GM19043 (cell line): ENCODE data around the gene GPER1.
"Not testable (repeated sequence)": the region's sequence is repeated elsewhere in the genome, so short reads cannot be mapped to it uniquely, and the experiment has no call there.

Source experiments
- ATAC-seq: cut with Tn5 transposase; IDR thresholded peaks from one replicate; pipeline ENCODE4 v1.9.1; 2021; ENCODE audit warnings: low read depth; ENCODE audit not compliant: unreplicated experiment

The GPER1 gene

DNA sequence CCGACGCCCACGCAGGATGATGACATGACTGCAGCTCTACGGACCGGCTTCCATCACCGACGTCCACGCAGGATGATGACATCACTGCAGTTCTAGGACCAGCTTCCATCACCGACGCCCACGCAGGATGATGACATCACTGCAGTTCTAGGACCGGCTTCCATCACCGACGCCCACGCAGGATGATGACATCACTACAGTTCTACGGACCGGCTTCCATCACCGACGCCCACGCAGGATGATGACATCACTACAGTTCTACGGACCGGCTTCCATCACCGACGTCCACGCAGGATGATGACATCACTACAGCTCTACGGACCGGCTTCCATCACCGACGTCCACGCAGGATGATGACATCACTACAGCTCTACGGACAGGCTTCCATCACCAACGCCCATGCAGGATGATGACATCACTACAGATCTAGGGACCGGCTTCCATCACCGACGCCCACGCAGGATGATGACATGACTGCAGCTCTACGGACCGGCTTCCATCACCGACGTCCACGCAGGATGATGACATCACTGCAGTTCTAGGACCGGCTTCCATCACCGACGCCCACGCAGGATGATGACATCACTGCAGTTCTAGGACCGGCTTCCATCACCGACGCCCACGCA lies 28.6 kb downstream of the GPER1 start:
- ATAC-seq, result not testable (repeated sequence)

DNA sequence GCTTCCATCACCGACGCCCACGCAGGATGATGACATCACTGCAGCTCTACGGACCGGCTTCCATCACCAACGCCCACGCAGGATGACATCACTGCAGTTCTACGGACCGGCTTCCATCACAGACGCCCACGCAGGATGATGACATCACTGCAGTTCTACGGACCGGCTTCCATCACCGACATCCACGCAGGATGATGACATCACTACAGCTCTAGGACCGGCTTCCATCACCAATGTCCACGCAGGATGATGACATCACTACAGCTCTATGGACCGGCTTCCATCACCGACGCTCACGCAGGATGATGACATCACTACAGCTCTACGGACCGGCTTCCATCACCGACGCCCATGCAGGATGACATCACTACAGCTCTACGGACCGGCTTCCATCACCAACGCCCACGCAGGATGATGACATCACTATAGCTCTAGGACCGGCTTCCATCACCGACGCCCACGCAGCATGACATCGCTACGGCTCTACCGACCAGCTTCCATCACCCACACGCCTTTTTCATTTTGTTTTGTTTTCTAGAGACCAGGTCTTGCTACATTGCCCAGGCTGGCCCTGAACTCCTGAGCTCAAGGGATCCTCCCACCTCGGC lies 29.5 kb downstream of the GPER1 start:
- no peak for ATAC-seq

DNA sequence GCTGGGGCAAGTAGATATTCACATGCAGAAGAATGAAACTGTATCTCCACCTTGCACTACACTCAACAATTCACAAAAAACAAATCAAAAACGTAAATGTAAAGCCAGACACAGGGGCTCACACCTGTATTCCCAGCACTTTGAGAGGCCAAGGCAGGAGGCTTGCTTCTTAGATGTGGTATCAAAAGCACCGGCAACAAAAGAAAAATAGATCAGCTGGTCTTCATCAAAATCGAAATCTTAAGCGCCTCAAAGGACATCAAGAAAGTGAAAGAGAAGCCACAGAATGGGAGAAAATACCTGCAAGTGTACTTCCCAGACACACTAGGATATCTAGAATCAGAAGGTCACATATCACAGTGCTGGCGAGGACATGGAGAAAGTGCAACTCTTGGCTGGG lies 31.3 kb downstream of the GPER1 start:
- ATAC-seq, result no peak

DNA sequence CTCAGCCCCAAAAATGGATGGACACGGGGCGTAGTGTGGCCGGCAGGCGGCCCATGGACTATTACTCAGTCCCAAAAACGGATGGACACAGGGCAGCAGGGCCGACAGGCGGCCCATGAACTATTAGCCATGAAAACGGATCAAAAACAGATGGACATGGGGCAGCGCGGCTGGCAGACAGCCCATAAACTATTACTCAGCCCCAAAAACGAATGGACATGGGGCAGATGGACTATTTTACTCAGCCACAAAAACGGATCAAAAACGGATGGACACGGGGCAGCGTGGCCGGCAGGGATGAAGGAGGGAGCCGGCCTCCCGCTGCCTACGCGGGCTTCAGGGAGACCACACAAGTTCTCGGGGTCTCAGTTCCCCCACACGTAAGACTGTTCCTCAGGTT lies 32.9 kb downstream of the GPER1 start:
- no peak for ATAC-seq

DNA sequence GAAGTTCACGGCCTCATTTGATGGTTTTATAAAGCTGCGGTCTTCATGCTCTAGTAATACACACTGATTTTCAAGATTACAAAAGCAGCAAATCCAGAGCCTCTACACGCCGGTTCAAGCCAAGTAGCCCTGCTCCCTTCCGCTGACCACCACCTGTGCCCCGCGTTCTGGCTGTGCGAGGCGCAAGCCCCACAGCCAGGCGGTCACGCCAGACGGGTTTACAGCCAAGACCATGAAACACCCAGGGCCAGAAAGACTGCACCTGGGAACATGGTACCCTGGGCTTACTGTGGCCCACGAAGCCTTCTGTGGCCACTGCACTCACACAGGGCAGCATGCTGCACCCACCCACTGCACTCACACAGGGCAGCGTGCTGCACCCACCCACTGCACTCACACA lies 33.6 kb downstream of the GPER1 start:
- no peak for ATAC-seq

DNA sequence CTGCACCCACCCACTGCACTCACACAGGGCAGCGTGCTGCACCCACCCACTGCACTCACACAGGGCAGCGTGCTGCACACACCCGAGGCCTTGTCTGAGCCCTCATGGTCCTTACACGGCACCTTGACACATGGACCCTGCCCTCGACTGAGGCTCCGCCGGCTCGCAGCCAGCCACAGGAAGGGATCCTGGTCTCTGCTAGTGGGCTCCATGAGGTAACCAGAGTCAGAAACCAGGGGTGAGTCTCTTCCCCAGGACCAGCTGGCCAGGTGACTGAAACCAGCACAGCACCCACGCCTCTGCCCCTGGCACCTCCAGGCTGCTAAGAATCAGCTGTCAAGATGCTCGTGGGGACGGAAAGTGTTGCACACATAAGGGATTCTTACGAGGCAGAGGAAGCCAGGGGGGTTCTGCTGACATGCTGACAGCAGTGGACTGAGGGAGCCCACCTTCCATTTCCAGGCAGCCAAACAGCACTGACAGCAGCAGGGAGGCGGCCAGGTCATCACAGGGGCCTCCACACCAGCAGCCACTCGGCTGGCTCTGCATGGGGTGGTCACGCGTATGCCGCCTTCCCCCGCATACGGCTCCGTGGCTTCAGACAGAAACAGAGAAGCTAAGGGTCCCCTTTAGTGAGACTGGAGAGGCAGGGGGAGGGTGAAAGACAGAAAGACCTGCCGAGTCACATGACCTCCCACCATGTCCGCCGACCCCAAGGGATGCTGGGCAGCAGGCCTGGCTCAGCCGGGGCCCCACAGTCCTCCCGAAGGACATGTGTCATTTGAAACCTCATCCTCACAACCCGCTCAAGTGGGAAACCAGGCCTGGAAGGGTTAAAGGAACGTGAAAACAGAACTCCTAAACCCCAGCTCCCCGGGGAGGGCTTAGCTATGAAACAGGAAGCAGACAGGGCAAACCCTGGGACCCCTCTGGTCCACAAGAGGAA lies 34.2 kb downstream of the GPER1 start:
- no peak for ATAC-seq

DNA sequence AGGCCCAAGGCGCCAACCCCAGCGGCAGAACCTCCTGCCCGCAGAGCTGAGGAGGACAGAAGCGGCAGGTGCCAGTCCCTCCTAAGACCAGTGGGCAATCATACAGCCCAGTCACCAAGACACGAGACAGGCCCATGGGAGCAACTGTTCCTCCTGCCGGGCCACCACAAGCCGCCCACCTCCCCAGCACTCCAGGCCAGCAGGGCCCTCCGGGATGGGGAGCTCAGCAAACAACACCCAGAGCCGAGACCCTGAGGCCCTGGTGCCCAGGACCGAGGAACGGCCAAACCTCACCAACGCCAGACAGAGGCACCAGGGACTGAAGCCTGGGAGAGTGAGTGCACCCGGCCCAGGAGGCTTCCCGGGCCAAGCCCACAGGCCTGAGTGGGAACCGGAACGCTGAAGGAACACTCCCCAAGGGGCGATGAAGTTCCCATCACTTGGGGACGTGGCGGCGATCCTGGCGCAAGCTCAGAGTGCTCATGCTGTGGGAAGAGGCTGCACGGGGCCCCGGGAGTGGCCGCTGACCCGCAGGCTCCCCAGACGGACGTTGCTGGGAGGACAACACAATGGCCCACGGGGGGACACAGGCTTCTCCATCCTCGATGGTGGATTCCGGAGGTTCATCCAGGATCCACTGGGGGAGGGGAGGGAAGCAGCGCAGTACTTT lies 35.1 kb downstream of the GPER1 start:
- ATAC-seq, result no peak

DNA sequence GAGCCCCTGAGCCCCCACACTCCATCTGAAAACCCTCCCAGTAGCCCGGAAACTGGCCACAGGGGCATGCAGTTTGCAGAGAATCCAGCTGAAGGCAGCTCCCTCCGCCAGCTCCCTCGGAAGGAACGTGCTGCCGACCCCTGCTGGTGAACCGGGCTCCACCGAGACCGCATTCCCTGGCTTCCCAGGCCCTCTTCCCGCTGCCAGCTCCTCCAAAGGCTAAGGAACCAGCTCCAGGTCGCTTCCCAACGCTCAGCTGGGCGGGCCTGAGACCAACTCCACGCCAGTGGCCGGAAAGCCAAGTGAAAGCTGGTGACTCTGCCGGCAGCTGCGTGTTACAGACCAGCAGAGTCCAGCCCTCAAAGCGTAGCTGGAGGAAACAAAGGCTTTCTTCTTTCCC lies 35.8 kb downstream of the GPER1 start:
- no peak for ATAC-seq

DNA sequence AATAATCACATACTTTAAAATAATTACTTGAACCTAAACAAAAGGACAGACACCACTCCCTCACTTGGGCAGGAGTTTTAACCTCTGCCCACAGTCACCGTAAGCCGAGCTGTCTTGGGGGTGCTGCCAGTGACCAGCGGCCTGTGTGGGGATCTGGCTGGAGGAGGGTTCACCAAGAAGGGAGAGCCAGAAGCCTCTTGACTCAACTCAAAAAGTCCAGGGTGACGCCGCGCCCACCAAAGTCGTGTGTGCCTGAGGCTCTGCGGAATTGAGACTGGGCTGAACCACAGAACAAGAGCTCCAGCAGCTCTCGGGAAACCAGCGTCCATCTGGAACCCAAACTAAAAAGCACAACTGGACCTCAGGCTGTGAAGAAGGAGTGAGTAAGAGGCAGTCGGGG lies 36.3 kb downstream of the GPER1 start:
- no peak for ATAC-seq

DNA sequence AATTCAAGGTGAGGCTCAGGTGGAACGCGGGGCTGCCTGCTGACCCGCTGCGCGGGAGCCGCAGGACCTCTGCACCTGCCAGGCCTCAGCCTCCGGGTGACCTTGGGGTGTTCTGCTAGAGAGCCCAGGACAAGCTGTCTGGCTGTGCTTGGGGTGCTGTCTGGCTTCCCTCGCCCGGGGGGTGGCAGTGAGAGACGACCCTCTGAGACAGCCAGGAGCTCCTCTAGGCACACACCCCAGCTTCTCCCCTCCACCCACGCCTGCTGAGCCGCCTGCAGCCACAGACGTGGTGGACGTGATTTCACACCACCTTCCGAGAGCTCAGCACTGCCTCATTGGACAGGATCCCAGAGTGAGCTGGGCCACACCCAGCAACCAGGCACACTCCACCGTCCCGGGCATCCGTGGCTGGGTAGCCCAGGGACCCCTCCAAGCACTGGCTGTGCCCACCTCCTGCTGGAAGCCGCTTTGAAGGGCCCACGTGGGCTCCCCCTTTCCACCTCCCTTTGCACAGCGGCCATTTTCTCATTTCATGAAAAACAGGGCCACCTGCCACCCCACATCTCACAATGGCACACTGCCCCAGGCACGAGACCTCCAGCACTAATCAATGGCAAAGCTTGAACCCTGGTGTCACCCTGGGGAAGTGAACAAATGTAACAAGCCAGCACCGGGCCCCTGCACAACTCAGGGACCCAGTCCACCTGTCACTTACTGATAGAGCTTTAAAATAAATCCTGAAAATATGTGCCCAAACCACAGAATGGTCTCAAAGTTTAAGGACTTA lies 37.1 kb downstream of the GPER1 start:
- no peak for ATAC-seq

DNA sequence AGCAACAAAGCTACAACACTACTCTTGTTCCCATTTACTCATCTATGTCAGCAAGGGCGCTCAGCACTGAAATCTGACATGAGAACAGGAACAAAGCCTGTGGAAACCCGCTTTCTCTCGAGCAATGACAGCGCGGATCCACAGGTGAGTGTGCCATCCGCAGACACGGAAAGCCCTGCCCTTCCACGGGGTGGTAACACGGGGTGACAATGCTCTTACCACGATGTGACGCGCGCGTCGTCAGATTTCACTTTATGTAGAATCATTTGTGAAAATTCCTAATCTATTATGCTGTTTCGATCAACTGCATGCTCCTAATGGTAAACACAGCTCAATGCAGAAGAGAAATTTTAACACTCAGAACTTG lies 37.7 kb downstream of the GPER1 start:
- ATAC-seq, result no peak

DNA sequence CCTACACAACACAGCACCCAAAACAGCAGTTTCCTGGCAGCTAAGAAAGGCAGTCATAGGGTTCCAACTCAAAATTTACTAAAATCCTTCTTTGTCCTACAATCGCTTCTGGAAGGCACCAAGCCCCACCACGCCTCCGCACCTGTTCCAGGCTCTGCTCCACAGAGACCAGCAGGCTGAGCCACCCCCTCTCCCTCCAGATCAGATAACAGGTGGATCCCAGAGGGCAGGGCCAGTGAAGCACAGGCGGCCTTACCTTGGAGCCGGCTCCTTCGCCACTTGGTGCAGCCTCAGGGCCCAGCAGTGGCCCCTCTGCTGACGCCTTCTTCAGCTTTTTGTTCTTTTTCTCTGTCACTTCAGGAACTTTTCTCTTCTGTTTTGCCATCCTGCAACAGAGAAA lies 39.1 kb downstream of the GPER1 start:
- no peak for ATAC-seq

DNA sequence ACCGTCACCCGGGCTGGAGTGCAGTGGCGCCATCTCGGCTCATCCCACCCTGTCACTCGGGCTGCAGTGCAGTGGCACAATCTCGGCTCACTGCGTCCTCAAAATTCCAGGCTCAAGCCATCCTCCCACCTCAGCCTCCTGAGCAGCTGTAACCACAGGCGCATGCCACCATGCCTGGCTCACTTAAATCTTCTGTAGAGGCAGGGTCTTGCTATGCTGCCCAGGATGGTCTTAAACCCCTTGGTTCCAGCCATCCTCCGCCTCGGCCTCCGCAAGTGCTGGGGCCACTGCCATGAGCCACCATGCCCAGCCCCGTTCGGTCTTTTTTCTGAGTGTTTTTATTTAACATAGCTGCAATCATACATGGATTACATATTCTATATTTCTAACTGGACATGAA lies 41.5 kb downstream of the GPER1 start:
- no peak for ATAC-seq

DNA sequence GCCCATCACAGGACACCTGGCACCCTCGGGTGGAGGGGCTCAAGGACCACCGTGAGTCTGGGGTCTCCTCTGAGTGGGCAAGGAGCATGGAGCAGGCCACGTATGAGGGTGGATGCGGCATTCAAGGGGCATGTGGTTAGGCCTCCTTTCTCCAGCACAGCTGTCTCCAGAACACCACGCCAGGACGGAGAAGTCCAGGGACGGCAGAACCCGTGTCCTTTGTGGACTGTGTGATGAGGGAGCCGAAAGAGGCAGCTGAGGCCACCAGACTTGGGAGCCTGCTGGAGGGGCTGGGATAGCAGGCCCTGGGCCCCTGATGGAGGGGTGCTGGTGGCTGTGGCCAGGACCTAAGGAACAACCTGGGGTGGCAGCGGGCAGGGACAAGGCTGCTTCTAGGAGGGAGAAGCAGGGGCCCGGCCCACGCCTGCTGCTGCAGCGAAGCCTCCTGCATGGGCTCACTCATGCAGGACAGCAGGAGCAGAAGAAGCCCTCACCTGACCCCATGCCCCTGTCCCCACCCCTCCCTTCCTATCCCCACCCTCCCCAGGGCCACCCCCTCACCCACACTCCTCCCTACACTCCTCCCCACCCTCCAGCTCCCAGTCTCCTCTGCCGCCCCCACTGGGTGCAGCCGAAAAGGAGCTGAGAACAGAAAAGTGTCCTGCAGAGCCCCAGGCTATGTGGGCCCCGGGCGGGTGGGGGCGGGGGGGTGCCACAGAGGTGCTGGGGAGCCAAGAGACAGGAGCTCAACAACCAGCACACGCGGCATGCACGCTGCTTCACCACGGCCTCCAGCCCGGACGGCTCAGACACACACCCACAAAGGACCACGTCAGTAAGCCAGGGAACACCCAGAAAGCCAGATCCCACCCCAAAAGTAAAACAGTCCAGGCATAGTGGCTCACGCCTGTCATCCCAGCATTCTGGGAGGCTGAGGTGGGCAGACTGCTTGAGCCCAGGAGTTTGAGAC lies 42.4 kb downstream of the GPER1 start:
- no peak for ATAC-seq

DNA sequence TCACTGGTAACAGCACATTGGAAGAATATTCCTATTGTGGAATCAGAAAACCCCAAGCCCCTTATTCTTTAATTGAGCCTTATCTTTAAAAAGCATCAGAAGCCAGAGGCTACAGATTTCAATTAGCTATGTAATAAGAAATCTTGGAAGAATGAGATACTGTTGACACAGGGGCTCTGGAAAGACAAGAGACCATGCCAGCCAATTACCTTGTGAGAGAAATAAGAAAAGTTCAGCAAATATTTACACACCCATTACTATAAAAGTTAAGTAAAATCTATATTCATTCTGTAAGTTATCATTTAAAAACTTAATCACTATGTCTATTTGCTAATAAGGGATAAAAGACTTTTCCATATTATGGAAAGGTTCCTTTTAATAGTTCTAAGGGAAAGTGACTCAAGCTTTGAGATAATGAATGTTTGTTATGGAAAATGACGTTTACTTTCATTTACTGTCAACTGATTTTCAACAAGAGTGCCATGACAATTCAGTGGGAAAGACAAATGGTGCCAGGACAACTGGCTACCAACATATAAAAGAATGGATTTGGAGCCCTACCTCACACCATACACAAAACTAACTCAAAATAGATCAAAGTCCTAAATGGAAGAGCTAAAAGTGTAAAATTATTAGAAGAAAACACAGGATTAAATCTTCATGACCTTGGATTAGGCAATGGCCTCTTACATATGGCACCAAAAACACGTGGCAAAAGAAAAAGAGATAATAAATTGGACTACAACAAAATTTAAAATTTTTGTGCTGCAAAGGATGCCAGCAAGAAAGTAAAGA lies 43.8 kb downstream of the GPER1 start:
- ATAC-seq, result no peak

DNA sequence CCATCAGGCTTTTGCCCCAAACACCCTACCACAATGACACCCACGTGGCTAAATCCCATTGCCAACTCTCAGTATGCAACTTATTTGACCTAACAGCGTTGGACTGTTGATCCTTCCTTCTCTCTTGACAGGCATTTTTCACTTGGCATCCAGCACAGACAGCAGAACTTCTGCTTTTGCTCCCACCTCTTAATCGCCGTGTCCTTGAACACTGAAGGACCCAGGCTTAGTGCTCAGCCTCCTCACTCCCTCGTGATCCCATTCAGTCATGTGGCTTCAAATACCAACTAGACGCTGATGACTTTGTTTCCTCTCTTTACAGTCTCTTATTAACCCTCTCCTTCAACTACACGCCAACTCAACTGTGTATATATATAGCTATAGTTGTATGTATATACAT lies 47.0 kb downstream of the GPER1 start:
- no peak for ATAC-seq

DNA sequence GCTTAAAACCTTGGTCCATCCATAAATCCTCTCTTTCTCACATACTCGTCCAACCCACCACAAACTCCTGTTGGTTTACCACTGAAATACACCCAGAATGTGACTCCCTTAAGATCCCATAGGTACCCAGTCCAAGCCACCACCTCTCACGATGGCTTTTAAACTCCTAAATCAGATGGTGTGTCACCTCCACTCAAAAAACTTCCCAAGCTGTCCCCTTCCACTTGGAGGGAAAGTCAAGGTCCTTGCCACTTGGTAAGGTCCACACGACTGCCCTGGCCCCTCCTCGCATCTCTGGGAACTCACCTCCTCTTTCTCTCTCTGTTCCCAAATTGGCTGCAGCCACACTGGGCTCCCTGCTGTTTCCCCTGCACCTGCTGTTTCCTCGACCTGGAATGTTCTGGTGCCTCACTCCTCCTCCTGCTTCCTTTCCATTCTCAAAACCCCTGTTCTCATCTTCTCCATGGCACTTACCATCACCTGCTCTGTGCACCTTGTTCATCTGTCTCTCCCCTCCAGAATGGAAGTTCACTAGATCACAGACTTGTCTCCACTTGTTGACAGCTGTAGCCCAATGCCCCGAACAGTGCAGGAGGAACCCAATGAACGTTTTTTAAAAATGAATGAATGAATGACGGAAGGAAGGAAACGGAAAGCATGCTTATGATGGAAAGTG lies 49.1 kb downstream of the GPER1 start:
- ATAC-seq, result no peak
